NCI-H1105 (cell line): ENCODE measurements around the gene VPS26B.
"Not testable (repeated sequence)": the region's sequence is repeated elsewhere in the genome, so short reads cannot be mapped to it uniquely, and the experiment has no call there.

ENCODE experiments used
- DNase-seq: peaks from one replicate; lab custom pipeline; 2025; lab: John Stamatoyannopoulos, UW

The VPS26B gene

DNA sequence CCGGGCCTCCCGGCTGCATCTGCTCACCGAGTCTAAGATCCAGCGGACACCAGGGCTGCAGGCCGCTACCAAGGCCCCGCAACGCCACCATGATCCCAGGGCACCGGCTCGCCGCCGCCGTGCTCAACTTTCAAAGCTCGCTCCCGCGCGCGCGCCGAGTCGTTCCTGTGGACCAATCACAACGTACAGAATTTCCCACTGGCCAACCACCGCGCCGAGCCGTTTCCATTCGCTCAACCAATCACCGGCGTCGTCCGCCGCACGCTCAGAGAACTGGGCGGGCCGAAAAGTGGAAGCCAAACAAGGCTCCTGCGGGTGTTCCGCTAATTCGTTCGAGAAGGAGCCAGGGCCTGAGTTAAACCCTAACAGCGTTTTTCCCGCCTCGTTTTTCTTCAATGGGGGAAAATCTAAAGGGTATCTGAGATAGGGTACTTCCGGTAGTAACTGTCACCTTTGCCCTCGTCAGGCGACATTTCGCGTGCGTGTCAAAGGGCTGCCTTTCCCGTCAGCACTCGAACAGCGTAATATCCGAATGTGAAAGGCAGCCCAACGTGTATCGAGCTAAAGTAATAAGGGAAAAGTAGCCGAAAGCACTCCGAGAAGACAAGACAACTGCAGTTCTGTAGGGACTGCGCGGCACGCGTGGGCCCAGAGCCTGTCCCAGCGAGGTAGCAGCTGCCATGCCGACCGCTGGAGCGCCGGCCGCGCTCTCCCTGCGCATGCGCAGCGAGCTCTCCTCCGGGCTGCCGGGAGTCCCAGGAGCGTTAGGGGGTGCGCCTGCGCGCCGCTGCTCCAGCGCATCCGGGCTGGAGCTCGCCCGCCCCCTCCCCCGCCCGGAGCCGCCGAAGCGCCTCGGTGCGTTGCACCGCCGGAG lies at the start of gene VPS26B, which contains the start of gene NCAPD3:
Gene VPS26B (plus strand): TSS at position 836 of the 874 bp plus-strand sequence. CDS start 452 bp downstream, outside the sequence.
Gene NCAPD3 (minus strand): TSS at position 132 of the 874 bp plus-strand sequence. CDS start 41 bp downstream, at position 91.
- peak; percentile 99 for DNase-seq

DNA sequence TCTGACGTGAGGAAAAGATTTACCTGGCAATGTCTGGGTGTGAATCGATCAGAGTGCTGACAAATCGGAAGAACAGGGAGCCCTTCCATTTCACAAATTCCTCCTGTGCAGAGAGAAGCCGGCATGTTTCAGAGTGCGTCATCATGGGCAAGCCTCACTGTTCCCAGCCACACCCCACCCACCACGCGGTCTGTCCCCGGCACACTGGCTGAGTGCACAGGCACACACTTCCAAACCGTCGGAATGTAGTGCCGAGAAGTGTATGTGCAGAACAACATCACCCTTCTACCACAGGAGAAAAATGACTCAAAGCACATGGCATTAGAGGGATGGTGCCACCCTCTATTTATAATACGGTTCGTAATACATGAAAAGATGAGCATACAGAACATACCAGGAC lies 48.2 kb upstream of the VPS26B start:
- DNase-seq: no peak

DNA sequence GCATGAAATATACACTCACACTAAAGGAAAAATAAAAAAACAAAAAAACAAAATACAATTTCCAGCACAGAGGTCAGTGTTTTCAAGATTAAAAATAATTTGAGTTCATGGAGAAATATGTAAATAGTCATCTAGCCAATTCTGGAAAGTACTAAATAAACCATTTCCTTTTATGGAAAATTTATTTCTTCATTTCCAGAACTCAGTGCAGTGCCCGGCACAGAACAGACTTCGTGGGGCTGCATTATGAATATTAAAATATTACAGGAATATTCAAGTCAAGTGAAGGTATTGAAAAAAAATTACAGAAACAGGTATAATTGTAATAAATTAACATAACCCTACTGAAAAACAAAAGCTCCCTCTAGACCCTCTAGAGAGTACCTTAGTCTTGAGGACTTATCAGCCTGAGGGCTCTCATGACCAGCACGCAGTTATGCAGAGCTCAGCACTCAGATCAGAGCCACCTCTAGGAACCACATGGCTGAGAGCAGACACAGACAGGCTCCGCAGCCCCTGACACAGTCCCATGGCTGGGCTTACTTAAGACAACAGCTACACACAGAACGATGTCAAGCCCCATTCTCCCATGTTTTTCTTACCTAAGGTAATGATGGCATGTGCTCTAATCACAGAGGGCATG lies 46.3 kb upstream of the VPS26B start:
- DNase-seq: no peak

DNA sequence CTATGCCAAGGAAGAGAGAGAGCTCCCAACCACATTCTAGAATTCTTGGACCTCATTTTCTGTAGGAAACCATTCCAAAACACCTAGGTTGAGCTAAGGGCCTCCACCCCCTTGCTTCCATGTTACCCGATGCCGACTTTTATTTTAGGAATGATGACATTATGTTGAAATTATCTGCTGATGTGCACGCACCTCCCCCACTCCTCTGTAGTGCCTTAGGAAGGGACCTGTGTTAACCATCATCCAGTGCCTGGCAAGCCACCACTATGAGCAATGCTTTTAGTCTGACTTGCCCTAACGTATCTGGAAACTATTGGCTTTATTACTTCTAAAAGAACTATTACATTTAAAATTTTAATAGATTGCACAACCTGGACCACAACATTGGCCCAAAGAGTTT lies 42.8 kb upstream of the VPS26B start:
- DNase-seq: no peak

GRCh38 chr11:134188092-134188491 lies 36.4 kb upstream of the VPS26B start:
- DNase-seq: not testable (repeated sequence)

DNA sequence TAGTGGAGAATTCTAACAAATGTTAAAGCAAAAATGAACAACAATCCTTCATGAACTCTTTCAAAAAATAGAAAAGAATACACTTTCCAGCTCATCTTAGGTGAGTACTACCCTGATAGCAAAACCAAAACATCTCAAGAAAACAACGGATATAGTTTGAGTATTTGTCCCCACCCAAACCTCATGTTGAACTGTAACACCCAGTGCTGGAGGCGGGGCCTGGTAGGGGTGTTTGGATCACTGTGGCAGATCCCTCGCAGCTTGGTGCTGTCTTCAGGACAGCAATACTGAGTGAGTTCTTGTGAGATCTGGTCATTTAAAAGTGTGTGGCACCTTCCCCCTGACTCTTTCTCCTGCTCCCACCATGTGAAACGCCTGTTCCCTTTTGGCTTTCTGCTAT lies 27.7 kb upstream of the VPS26B start:
- no peak for DNase-seq

- DNase-seq: no peak
Measured at GRCh38 chr11:134199531-134199930, 24.9 kb upstream of the VPS26B start.

- DNase-seq: no peak
Measured at GRCh38 chr11:134200688-134201087, 23.8 kb upstream of the VPS26B start.

DNA sequence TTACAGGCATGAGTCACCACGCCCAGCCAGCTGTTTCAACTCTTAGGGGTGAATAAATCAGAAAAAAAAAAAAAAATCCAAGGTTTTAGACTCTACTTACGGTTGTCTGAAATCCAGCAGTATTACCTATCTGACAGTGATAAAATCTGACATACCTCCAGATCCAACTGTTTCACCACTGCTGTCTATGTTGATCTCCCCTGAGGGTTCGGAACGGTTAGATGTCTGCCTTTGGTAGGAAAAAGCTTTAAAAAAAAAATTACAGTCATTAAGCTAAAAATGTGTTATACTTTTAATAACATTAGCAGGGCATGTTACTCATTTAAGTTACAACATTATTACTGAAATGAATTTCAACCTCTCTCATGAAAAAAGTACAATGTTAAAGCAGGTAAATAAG lies 21.8 kb upstream of the VPS26B start:
- no peak for DNase-seq

DNA sequence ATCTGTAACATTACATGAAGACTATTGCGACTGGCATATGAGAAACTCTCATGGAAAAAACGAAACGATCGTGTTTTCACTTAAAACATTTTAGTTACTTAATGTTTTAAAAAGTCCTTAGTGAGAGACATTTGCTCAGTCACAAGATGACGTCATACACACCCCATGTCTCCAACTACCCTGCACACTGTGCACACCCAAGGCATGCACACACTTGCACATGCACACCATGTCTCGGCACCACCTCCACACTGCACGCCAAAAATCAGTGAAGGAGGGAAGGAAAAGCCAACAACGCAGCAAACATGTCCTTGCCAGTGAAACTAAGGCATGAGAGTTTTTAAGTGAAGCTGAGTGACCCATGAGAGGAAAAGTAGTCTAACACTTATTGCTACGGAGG lies 18.7 kb upstream of the VPS26B start:
- no peak for DNase-seq

DNA sequence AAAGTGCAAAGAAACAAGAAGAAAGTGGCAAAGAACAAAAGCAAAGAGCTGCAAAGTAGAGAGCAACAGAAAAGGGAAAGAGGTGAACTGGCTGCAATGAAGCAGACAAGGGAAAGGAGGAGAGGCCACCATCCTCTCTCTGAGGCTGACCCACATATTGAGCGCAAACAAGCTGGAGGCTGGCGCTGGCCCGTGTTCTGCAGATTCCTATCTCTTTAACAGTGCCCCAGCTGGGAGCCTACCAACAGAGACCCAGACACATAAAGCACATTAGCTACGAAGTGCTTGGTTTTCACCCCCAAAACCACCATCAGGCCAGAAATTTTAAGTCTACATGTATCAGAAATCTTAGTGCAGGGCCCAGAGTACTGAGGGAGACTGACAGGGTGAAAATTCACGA lies 18.3 kb upstream of the VPS26B start:
- no peak for DNase-seq

DNA sequence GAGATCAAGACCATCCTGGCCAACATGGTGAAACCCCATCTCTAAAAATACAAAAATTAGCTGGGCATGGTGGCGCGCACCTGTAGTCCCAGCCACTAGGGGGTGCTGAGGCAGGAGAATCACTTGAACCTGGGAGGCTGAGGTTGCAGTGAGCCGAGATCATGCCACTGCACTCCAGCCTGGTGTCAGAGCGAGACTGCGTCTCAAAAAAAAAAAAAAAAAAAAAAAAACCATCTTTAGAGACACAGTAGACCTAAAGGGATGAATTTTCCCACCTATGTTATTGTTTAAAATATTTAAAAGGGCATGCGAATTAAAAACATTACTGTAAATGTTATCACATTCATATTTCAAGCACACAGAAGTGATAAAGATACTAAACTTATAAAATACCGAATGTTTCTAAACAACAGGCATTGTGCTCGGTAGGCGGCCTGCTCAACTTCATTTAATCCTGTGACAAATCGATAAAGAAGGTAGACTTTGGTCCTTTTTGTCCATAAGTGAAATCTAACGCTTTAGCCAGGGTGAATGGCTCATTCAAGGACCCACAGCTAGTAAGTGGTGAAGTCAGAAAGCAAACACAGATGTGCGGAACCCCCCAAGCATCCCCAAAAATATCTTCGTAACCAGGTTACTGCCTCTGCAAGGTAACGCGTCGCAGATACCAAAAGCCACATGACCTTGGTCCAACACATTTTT lies 16.8 kb upstream of the VPS26B start:
- peak; percentile 11 for DNase-seq

DNA sequence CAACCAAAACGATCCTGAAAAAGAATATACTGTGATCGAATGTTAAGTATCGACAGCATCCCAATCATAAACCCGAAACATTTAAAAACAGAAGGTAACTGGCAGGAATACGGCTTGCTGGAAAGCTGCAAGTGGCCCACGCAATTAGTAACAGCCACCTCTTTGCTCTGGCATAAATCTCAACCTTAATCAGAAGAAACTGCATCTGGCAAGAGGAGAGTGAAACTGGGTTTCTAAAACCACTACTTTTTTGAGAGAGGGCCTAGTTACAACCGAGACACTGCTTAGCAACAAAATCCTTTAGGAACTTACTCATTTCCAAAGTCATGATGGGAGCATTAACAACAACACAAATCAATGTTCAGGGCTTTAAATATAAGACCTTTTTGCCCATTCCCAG lies 8.6 kb upstream of the VPS26B start:
- DNase-seq: no peak

GRCh38 chr11:134216816-134217215 lies 7.7 kb upstream of the VPS26B start:
- no peak for DNase-seq

- DNase-seq: peak; percentile 15
Measured at GRCh38 chr11:134223121-134223520, 1.4 kb upstream of the VPS26B start.

GRCh38 chr11:134224710-134225664 lies 516 bp downstream of the VPS26B start:
- DNase-seq: peak; percentile 56

GRCh38 chr11:134226806-134227325 lies 2.4 kb downstream of the VPS26B start:
- no peak for DNase-seq

DNA sequence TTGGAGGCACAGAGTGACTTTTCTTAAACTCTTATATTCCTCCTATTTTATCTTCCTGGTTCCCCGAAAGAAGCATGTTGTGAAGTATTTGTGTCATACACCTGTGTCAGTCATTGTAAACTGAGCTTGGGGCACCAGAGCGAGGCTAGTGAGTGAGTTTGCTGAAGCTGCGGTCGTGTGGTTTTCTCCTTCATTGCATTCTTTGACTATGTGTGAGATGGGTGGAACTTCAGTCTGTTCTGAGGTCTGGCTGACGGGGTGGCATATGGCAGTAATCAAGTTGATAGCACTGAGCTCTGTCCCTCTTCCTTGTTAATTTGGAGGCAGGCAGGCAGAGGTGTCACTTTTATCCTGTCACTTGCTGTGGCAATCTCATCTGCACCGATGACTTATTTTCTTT lies 4.2 kb downstream of the VPS26B start:
- DNase-seq: no peak

GRCh38 chr11:134229126-134229790 lies 4.8 kb downstream of the VPS26B start:
- DNase-seq: no peak

DNA sequence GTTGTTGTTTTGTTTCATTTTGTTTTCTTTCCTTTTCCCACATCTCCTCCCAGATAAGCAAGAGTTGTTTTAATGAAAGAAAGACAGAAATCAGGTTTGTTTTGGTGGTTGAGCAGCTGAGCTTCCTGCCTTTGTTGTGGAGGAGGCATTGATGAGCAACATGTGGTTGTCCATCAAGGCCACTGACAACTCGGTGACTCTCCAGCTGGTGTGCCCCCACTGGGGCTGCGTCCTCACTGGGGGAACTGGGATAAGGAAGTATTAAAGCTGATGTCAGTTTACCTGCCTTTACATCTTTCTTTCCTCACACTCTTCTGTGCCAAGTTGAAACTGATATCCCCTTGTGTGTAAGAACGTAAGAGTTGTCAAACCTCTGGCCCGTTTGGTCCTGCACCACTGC lies 5.9 kb downstream of the VPS26B start:
- DNase-seq: no peak
